Activated B cell treated with CpG ODN at 0.5 μM for 24 hours (primary cell): ENCODE measurements around the gene KIF26B. TPM values are rescaled to one million over a fixed set of nuclear protein-coding genes. Genes with fewer than 3 reads are reported as not detected.

ENCODE experiments used
- ATAC-seq: fragments of 200-7000 bp; cut with Tn5 transposase; one replicate; pipeline ENCODE4 v1.10.0; 2021; ENCODE audit warnings: low read depth, mild to moderate bottlenecking, moderate library complexity
- CTCF ChIA-PET: fragments of 350-600 bp; sonication (Branson Sonifier 250); formaldehyde crosslinking; loops from one replicate; lab custom pipeline; 2021; ENCODE audit warnings: antibody characterized with exemption; lab: Charles Lee
- POLR2A ChIA-PET: fragments of 350-600 bp; sonication (Branson Sonifier 250); formaldehyde crosslinking; loops from one replicate; lab custom pipeline; 2021; ENCODE audit warnings: antibody characterized with exemption; lab: Charles Lee
- DNase-seq: peaks from one replicate; pipeline ENCODE4 v3.0.0; 2022
- H3K27ac Mint-ChIP-seq: one replicate; pipeline ENCODE4 v1.8.0; 2020; ENCODE audit warnings: mixed read lengths
- H3K27me3 Mint-ChIP-seq: one replicate; pipeline ENCODE4 v1.8.0; 2021; ENCODE audit warnings: mixed read lengths
- H3K36me3 Mint-ChIP-seq: one replicate; pipeline ENCODE4 v1.8.0; 2021; ENCODE audit warnings: low read depth, mixed read lengths
- H3K4me1 Mint-ChIP-seq: one replicate; pipeline ENCODE4 v1.8.0; 2021; ENCODE audit warnings: mixed read lengths
- H3K4me3 Mint-ChIP-seq: one replicate; pipeline ENCODE4 v1.8.0; 2020; ENCODE audit warnings: mild to moderate bottlenecking, mixed read lengths
- H3K9me3 Mint-ChIP-seq: one replicate; pipeline ENCODE4 v1.8.0; 2020; ENCODE audit warnings: mixed read lengths
- CTCF ChIP-seq: fragments of 200-600 bp; IDR thresholded peaks from one replicate; pipeline ENCODE4 v1.8.0; 2022; ENCODE audit warnings: antibody characterized with exemption, mild to moderate bottlenecking
- intact Hi-C: fragments of 100-400 bp; cut with micrococcal nuclease; formaldehyde crosslinking; loops from one replicate; pipeline ENCODE4 v1.15.1; 2024
- total RNA-seq: library from RNA; stranded (reverse); gene quantifications from 2 replicates; pipeline ENCODE4 v1.2.3, GENCODE V29; 2022

KIF26B gene
- total RNA-seq, 1 donor from 2014 or later, result 1.7 TPM

GRCh38 chr1:245433561-245433960 lies 278.8 kb downstream of the KIF26B start:
- no peak for TF ChIP-seq CTCF
- Mint-ChIP-seq H3K27me3 (peaks cover 3% of the 10 kb centered on the region), H3K27ac (no peak overlapping the region), H3K36me3 (no peaks in the 10 kb centered on the region), H3K4me1 (no peaks in the 10 kb centered on the region), H3K4me3 (no peak overlapping the region), H3K9me3 (no peaks in the 10 kb centered on the region)
- POLR2A ChIA-PET, result no interaction called here
- intact Hi-C loops, result no loop called here
- CTCF ChIA-PET, result no interaction called here
- ATAC-seq (no peak), DNase-seq (no peak)

GRCh38 chr1:245434280-245434679 lies 279.5 kb downstream of the KIF26B start:
- Mint-ChIP-seq H3K4me3 (no peak overlapping the region), H3K36me3 (no peaks in the 10 kb centered on the region), H3K4me1 (no peaks in the 10 kb centered on the region), H3K27me3 (peaks cover 3% of the 10 kb centered on the region), H3K9me3 (no peaks in the 10 kb centered on the region), H3K27ac (no peak overlapping the region)
- ChIA-PET CTCF (no interaction called here), POLR2A (no interaction called here)
- DNase-seq (no peak), ATAC-seq (no peak)
- intact Hi-C loops, result no loop called here
- TF ChIP-seq CTCF, result no peak

- DNase-seq (no peak), ATAC-seq (no peak)
- no peak for TF ChIP-seq CTCF
- H3K9me3 Mint-ChIP-seq, result no peaks in the 10 kb centered on the region
- peaks cover 11% of the 10 kb centered on the region for H3K27me3 Mint-ChIP-seq
- ChIA-PET CTCF (no interaction called here), POLR2A (no interaction called here)
- no peaks in the 10 kb centered on the region for H3K4me1 Mint-ChIP-seq
- H3K27ac Mint-ChIP-seq, result no peak overlapping the region
- no peak overlapping the region for H3K4me3 Mint-ChIP-seq
- H3K36me3 Mint-ChIP-seq, result no peaks in the 10 kb centered on the region
- intact Hi-C loops, result no loop called here
These were observed 281.6 kb downstream of the KIF26B start for GRCh38 chr1:245436407-245436806.

- Mint-ChIP-seq H3K4me3 (no peak overlapping the region), H3K9me3 (no peaks in the 10 kb centered on the region), H3K27ac (no peak overlapping the region), H3K27me3 (peaks cover 13% of the 10 kb centered on the region), H3K4me1 (no peaks in the 10 kb centered on the region), H3K36me3 (no peaks in the 10 kb centered on the region)
- intact Hi-C loops, result no loop called here
- ChIA-PET POLR2A (interaction anchor here (0.6 kb wide), 1 partner anchor 1110 kb away, joined by 3 read pairs; no protein-coding TSS in a partner anchor), CTCF (no interaction called here)
- no peak for ATAC-seq
- DNase-seq, result no peak
- TF ChIP-seq CTCF, result no peak
These were observed 282.7 kb downstream of the KIF26B start for GRCh38 chr1:245437369-245438062.

GRCh38 chr1:245440922-245441321 lies 286.1 kb downstream of the KIF26B start:
- no peak for TF ChIP-seq CTCF
- Mint-ChIP-seq H3K27ac (no peak overlapping the region), H3K9me3 (peaks cover 4% of the 10 kb centered on the region), H3K4me3 (no peak overlapping the region), H3K27me3 (peaks cover 13% of the 10 kb centered on the region), H3K4me1 (no peaks in the 10 kb centered on the region), H3K36me3 (no peaks in the 10 kb centered on the region)
- ChIA-PET CTCF (no interaction called here), POLR2A (no interaction called here)
- DNase-seq (no peak), ATAC-seq (no peak)
- intact Hi-C loops, result no loop called here
